Endothelial cell of umbilical vein (primary cell): ENCODE measurements around the gene SLC8A1. TPM values are rescaled to one million over a fixed set of nuclear protein-coding genes. Genes with fewer than 3 reads are reported as not detected.

Experiments
- BruUV-seq: library from RNA; stranded (reverse); fragments of 400-500 nt; replicated peaks from 2 replicates; lab custom pipeline; 2021; lab: Mats Ljungman, UMichigan
- CTCF ChIA-PET: fragments of 300-600, 350-600 bp; sonication (Branson Sonifier 250); formaldehyde crosslinking; loops from one replicate; lab custom pipeline; 2021; ENCODE audit warnings: antibody characterized with exemption, inconsistent platforms; lab: Charles Lee
- POLR2A ChIA-PET: fragments of 300-600, 350-600 bp; sonication (Branson Sonifier 250); formaldehyde crosslinking; loops from one replicate; lab custom pipeline; 2021; ENCODE audit warnings: antibody characterized with exemption, inconsistent platforms; lab: Charles Lee
- DNase-seq: peaks from one replicate; pipeline ENCODE4 v3.0.0-alpha.2; 2011; ENCODE audit warnings: low read depth, low spot score
- FAIRE-seq: peaks from 2 replicates; lab custom pipeline; 2011; peaks lifted over from hg19 to GRCh38; lab: Jason Lieb, UNC
- H2AFZ ChIP-seq: 2 replicates; pipeline ENCODE4 v1.6.0; 2012; ENCODE audit warnings: low read depth, low read length, control low read depth, inconsistent platforms
- H3K27ac ChIP-seq: 2 replicates; pipeline ENCODE4 v1.5.1; 2011; ENCODE audit warnings: low read depth, mild to moderate bottlenecking, control low read depth, low read length, moderate library complexity; ENCODE audit not compliant: insufficient read depth
- H3K27me3 ChIP-seq, 2 experiments: 2 replicates each; pipeline versions ENCODE4 v1.6.0 to v1.6.1; 2011; ENCODE audit warnings: low read length in 2 of 2, mixed read lengths in 1 of 2; ENCODE audit not compliant: control insufficient read depth in 2 of 2, insufficient read depth in 2 of 2
- H3K36me3 ChIP-seq, 2 experiments: 2 replicates in 1 of 2; 3 replicates in 1 of 2; pipeline ENCODE4 v1.5.1; 2011; ENCODE audit warnings: low read length in 2 of 2, mild to moderate bottlenecking in 1 of 2, moderate library complexity in 1 of 2; ENCODE audit not compliant: control insufficient read depth in 2 of 2, insufficient read depth in 2 of 2; ENCODE audit errors: extremely low read depth in 1 of 2
- H3K4me1 ChIP-seq: 3 replicates; pipeline ENCODE4 v1.5.1; 2011; ENCODE audit warnings: mild to moderate bottlenecking, low read length; ENCODE audit not compliant: control insufficient read depth, insufficient read depth; ENCODE audit errors: extremely low read depth
- H3K4me2 ChIP-seq: 2 replicates; pipeline ENCODE4 v1.6.1; 2011; ENCODE audit warnings: low read length, control low read depth, mixed read lengths; ENCODE audit not compliant: insufficient read depth
- H3K4me3 ChIP-seq, 3 experiments: fragments of 200-600 bp in 1 of 3; sonication (generic), shearing (Covaris generic) in 1 of 3; replicated peaks in 1 of 3; 2 replicates each; pipeline ENCODE4 v1.5.1; 2011 to 2016; ENCODE audit warnings: control low read depth in 3 of 3, low read length in 3 of 3, mild to moderate bottlenecking in 2 of 3, inconsistent platforms in 1 of 3, low read depth in 1 of 3, moderate library complexity in 1 of 3; ENCODE audit not compliant: insufficient read depth in 1 of 3
- H3K79me2 ChIP-seq: 2 replicates; pipeline ENCODE4 v1.6.0; 2012; ENCODE audit warnings: low read length, inconsistent platforms; ENCODE audit not compliant: control insufficient read depth, insufficient read depth
- H3K9ac ChIP-seq: replicated peaks from 2 replicates; pipeline ENCODE3; 2011; ENCODE audit warnings: low read length, control low read depth; ENCODE audit not compliant: insufficient read depth; ENCODE audit errors: extremely low read depth
- H3K9me1 ChIP-seq: replicated peaks from 3 replicates; pipeline ENCODE4 v1.6.0; 2011; ENCODE audit warnings: mild to moderate bottlenecking, low read length; ENCODE audit not compliant: control insufficient read depth, insufficient read depth; ENCODE audit errors: extremely low read depth
- H3K9me3 ChIP-seq: replicated peaks from 2 replicates; pipeline ENCODE4 v1.5.1; 2012; ENCODE audit warnings: low read length, inconsistent platforms; ENCODE audit not compliant: control insufficient read depth, insufficient read depth
- H4K20me1 ChIP-seq: replicated peaks from 2 replicates; pipeline ENCODE3; 2011; ENCODE audit warnings: mild to moderate bottlenecking, low read length; ENCODE audit not compliant: control insufficient read depth, insufficient read depth; ENCODE audit errors: extremely low read depth
- CTCF ChIP-seq, 2 donors: IDR thresholded peaks; 1 replicate in 1 of 2; 2 replicates in 1 of 2; pipeline ENCODE4 v1.5.1; 2011; ENCODE audit warnings: low read length in 2 of 2, mild to moderate bottlenecking in 2 of 2, moderate library complexity in 2 of 2, control low read depth in 1 of 2, inconsistent platforms in 1 of 2, low read depth in 1 of 2; ENCODE audit not compliant: insufficient read depth in 1 of 2; ENCODE audit errors: extremely low read depth in 1 of 2
- FOS ChIP-seq: IDR thresholded peaks from 2 replicates; pipeline ENCODE4 v1.6.1; 2011; ENCODE audit warnings: mild to moderate bottlenecking, low read length, moderate library complexity, borderline replicate concordance; ENCODE audit not compliant: insufficient read depth
- GATA2 ChIP-seq: IDR thresholded peaks from 2 replicates; pipeline ENCODE4 v1.7.0; 2011; ENCODE audit warnings: low read depth, mild to moderate bottlenecking, moderate library complexity, mixed read lengths, low read length; ENCODE audit not compliant: insufficient read length, insufficient read depth
- JUN ChIP-seq: IDR thresholded peaks from 2 replicates; pipeline ENCODE4 v1.6.1; 2011; ENCODE audit warnings: borderline replicate concordance, low read depth; ENCODE audit not compliant: insufficient read length, insufficient read depth
- MAX ChIP-seq: IDR thresholded peaks from 2 replicates; pipeline ENCODE4 v1.6.1; 2011; ENCODE audit not compliant: insufficient read depth, insufficient read length
- MYC ChIP-seq: IDR thresholded peaks from one replicate; pipeline ENCODE4 v1.6.1; 2011; ENCODE audit warnings: mild to moderate bottlenecking, low read depth, low read length
- POLR2A ChIP-seq: IDR thresholded peaks from 2 replicates; pipeline ENCODE4 v1.6.1; 2012; ENCODE audit warnings: low read depth, mild to moderate bottlenecking, control low read depth, low read length
- POLR2AphosphoS5 ChIP-seq: IDR thresholded peaks from 2 replicates; pipeline ENCODE4 v1.6.1; 2012; ENCODE audit warnings: low read depth, mild to moderate bottlenecking, control low read depth, low read length, moderate library complexity; ENCODE audit not compliant: insufficient read depth
- dilution Hi-C: fragments of 300-500 bp; cut with MboI; formaldehyde crosslinking; loops from one replicate; pipeline ENCODE4 v1.15.0; 2019; ENCODE audit warnings: low sequenced_read_pairs; ENCODE audit not compliant: extremely low pct_ligation_motif_present
- intact Hi-C: fragments of 100-400 bp; cut with micrococcal nuclease; formaldehyde crosslinking; loops from one replicate; pipeline ENCODE4 v1.10.0; 2022
- polyA plus RNA-seq, 4 experiments: library from polyadenylated mRNA; depleted of rRNA in 3 of 4; stranded (reverse) in 3 of 4; unstranded in 1 of 4; fragments of >200 nt; gene quantifications; 2 replicates each; pipeline versions ENCODE4 v1.2.1 to v1.2.3, GENCODE V29; 2011 to 2012; ENCODE audit warnings: missing spikeins in 1 of 4
- total RNA-seq: library from RNA; stranded (reverse); gene quantifications from 2 replicates; pipeline ENCODE4 v1.2.3, GENCODE V29; 2021

SLC8A1 gene
- total and polyA plus RNA-seq, 2 donors (not counting 3 experiments of a cell fraction or from before 2014, with no cell fraction given): 0.19 to 1.8 TPM

DNA sequence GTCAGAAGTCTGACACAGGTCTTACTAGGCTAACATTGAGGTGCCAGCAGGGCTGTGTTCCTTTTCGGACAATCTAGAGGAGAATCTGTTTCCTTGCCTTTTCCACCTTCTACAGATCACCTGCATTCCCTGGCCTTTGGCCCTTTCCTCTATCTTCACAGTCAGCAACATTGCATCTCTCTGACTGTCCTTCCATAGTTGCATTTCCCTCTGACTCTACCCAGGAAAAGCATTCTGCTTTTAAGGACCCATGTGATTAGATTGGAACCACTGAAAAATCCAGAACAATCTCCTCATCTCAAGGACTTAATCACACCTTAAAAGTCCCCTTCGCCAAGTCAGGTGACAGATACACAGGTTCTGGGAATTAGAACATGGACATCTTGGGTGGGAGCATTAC, 181.5 kb downstream of the SLC8A1 start:
- no peaks in the 10 kb centered on the region for H3K9me3 ChIP-seq
- FAIRE-seq: no peak
- H3K9me1 ChIP-seq: no peaks in the 10 kb centered on the region
- no peak overlapping the region for H3K9ac ChIP-seq
- no peak overlapping the region for H2AFZ ChIP-seq
- H3K27me3 ChIP-seq: no peaks in the 10 kb centered on the region
- no TSS peak for BruUV-seq
- dilution Hi-C loops: no loop called here
- no peaks in the 10 kb centered on the region for H3K4me1 ChIP-seq
- no peak for DNase-seq
- H3K27ac ChIP-seq: no peak overlapping the region
- no peaks in the 10 kb centered on the region for H3K36me3 ChIP-seq
- intact Hi-C loops: no loop called here
- no peaks in the 10 kb centered on the region for H3K79me2 ChIP-seq
- CTCF ChIA-PET: no interaction called here
- POLR2A ChIA-PET: no interaction called here
- no peak overlapping the region for H3K4me3 ChIP-seq
- H3K4me2 ChIP-seq: no peak overlapping the region
- H4K20me1 ChIP-seq: no peaks in the 10 kb centered on the region
- TF ChIP-seq POLR2A: no peak
- no peak for TF ChIP-seq GATA2

- no peak for TF ChIP-seq FOS
- TF ChIP-seq CTCF (IDR thresholded peaks at IDR 0.05; ENCODE audit: extremely low read depth in 1 of 2, insufficient read depth in 1 of 2, low read depth in 1 of 2, low read length in 2 of 2): no peak
- no peak for TF ChIP-seq JUN
- no peak for TF ChIP-seq POLR2A
- no peak for TF ChIP-seq MYC
- no peak for TF ChIP-seq MAX
- no peak for TF ChIP-seq POLR2AphosphoS5
- TF ChIP-seq GATA2: no peak
- no peak overlapping the region for H2AFZ ChIP-seq
- no peaks in the 10 kb centered on the region for H3K4me1 ChIP-seq
- no peak for FAIRE-seq
- dilution Hi-C loops: no loop called here
- DNase-seq: no peak
- ChIA-PET CTCF (interaction anchor here (1.4 kb wide), 1 partner anchor 13 kb away, joined by 3 read pairs; no protein-coding TSS in a partner anchor), POLR2A (no interaction called here)
- H3K4me2 ChIP-seq: no peak overlapping the region
- no peaks in the 10 kb centered on the region for H4K20me1 ChIP-seq
- no peak overlapping the region for H3K4me3 ChIP-seq
- BruUV-seq: no TSS peak
- no peaks in the 10 kb centered on the region for H3K36me3 ChIP-seq
- H3K9me3 ChIP-seq: no peaks in the 10 kb centered on the region
- no peak overlapping the region for H3K27ac ChIP-seq
- H3K79me2 ChIP-seq: no peaks in the 10 kb centered on the region
- no peaks in the 10 kb centered on the region for H3K27me3 ChIP-seq
- no peaks in the 10 kb centered on the region for H3K9me1 ChIP-seq
- intact Hi-C loops: no loop called here
- no peak overlapping the region for H3K9ac ChIP-seq
Measured at GRCh38 chr2:40268566-40268965, 183.3 kb downstream of the SLC8A1 start.
